Measurements from ENCODE around the gene PRR36. TPM values are rescaled to one million over a fixed set of nuclear protein-coding genes. Genes with fewer than 3 reads are reported as not detected.

Gene PRR36
- total RNA-seq, 1 donor = not detected

- no peak overlapping the region for H2AFZ ChIP-seq (ENCODE audit: low read length)
- H3K27ac ChIP-seq (ENCODE audit: low read depth, low read length) = no peak overlapping the region
- no peaks in the 10 kb centered on the region for H3K36me3 ChIP-seq (ENCODE audit: insufficient read depth, low read length)
- TF ChIP-seq, protein P1, sequence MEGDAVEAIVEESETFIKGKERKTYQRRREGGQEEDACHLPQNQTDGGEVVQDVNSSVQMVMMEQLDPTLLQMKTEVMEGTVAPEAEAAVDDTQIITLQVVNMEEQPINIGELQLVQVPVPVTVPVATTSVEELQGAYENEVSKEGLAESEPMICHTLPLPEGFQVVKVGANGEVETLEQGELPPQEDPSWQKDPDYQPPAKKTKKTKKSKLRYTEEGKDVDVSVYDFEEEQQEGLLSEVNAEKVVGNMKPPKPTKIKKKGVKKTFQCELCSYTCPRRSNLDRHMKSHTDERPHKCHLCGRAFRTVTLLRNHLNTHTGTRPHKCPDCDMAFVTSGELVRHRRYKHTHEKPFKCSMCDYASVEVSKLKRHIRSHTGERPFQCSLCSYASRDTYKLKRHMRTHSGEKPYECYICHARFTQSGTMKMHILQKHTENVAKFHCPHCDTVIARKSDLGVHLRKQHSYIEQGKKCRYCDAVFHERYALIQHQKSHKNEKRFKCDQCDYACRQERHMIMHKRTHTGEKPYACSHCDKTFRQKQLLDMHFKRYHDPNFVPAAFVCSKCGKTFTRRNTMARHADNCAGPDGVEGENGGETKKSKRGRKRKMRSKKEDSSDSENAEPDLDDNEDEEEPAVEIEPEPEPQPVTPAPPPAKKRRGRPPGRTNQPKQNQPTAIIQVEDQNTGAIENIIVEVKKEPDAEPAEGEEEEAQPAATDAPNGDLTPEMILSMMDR (IDR thresholded peaks at IDR 0.05; ENCODE audit: extremely low read depth, low read depth, low read length) = no peak
- no peak overlapping the region for H3K4me2 ChIP-seq (ENCODE audit: insufficient read depth, low read length)
- H3K27me3 ChIP-seq (ENCODE audit: insufficient read depth, low read length) = no peaks in the 10 kb centered on the region
- peak; percentile 88 for DNase-seq (ENCODE audit: insufficient read length, low spot score, missing footprints)
- no peak overlapping the region for H3K4me3 ChIP-seq (ENCODE audit: insufficient read depth, low read length)
- H4K20me1 ChIP-seq (ENCODE audit: insufficient read depth, low read length) = peaks cover 9% of the 10 kb centered on the region
- H3K4me1 ChIP-seq (ENCODE audit: insufficient read depth, low read length) = no peaks in the 10 kb centered on the region
- H3K9me3 ChIP-seq (ENCODE audit: low read depth, low read length) = no peaks in the 10 kb centered on the region
- H3K79me2 ChIP-seq (ENCODE audit: insufficient read depth, low read length) = no peaks in the 10 kb centered on the region
These were observed 24.6 kb downstream of the PRR36 start for GRCh38 chr19:7849631-7849999.

- Histone ChIP-seq H3K4me1 (ENCODE audit: insufficient read depth, low read length) (no peaks in the 10 kb centered on the region), H3K4me2 (ENCODE audit: insufficient read depth, low read length) (no peak overlapping the region), H3K27ac (ENCODE audit: low read depth, low read length) (no peak overlapping the region), H3K4me3 (ENCODE audit: insufficient read depth, low read length) (no peak overlapping the region), H3K9me3 (ENCODE audit: low read depth, low read length) (no peaks in the 10 kb centered on the region), H2AFZ (ENCODE audit: low read length) (no peak overlapping the region), H3K36me3 (ENCODE audit: insufficient read depth, low read length) (no peaks in the 10 kb centered on the region), H3K27me3 (ENCODE audit: insufficient read depth, low read length) (no peaks in the 10 kb centered on the region), H4K20me1 (ENCODE audit: insufficient read depth, low read length) (peaks cover 11% of the 10 kb centered on the region), H3K79me2 (ENCODE audit: insufficient read depth, low read length) (no peaks in the 10 kb centered on the region)
- DNase-seq (ENCODE audit: insufficient read length, low spot score, missing footprints) = peak; percentile 60
- TF ChIP-seq, protein P1 (IDR thresholded peaks at IDR 0.05; ENCODE audit: extremely low read depth, low read depth, low read length) = no peak
These were observed 25.3 kb downstream of the PRR36 start for GRCh38 chr19:7848779-7849457.

DNA sequence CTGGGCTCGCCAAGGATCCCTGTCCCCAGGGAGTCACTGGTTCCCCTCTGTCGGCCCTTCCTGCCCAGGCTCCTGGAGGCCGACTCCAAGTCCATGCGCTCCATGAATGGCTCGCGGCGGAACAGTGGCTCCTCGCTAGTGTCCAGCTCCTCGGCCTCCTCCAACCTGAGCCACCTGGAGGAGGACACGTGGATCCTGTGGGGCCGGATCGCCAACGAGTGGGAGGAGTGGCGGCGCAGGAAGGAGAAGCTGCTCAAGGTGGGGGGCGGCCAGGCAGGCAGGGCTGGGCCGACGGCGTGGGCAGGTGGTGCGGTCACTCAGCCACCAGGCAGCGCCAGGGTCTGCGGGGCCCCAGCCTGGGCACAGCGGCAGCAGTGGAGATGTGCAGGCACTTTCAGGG lies 26.5 kb downstream of the PRR36 start:
- H3K4me3 ChIP-seq (ENCODE audit: insufficient read depth, low read length) = no peak overlapping the region
- H3K79me2 ChIP-seq (ENCODE audit: insufficient read depth, low read length) = peaks cover 6% of the 10 kb centered on the region
- no peaks in the 10 kb centered on the region for H3K27me3 ChIP-seq (ENCODE audit: insufficient read depth, low read length)
- TF ChIP-seq, protein P1 (IDR thresholded peaks at IDR 0.05; ENCODE audit: extremely low read depth, low read depth, low read length) = no peak
- peak; percentile 58 for DNase-seq (ENCODE audit: insufficient read length, low spot score, missing footprints)
- no peaks in the 10 kb centered on the region for H3K36me3 ChIP-seq (ENCODE audit: insufficient read depth, low read length)
- H3K27ac ChIP-seq (ENCODE audit: low read depth, low read length) = no peak overlapping the region
- no peak overlapping the region for H3K4me2 ChIP-seq (ENCODE audit: insufficient read depth, low read length)
- H2AFZ ChIP-seq (ENCODE audit: low read length) = no peak overlapping the region
- H3K4me1 ChIP-seq (ENCODE audit: insufficient read depth, low read length) = no peaks in the 10 kb centered on the region
- peaks cover 20% of the 10 kb centered on the region for H4K20me1 ChIP-seq (ENCODE audit: insufficient read depth, low read length)
- H3K9me3 ChIP-seq (ENCODE audit: low read depth, low read length) = no peaks in the 10 kb centered on the region

GRCh38 chr19:7846155-7846646 lies 28.0 kb downstream of the PRR36 start:
- Histone ChIP-seq H3K4me3 (ENCODE audit: insufficient read depth, low read length) (no peak overlapping the region), H3K27ac (ENCODE audit: low read depth, low read length) (no peak overlapping the region), H3K4me1 (ENCODE audit: insufficient read depth, low read length) (no peaks in the 10 kb centered on the region), H3K9me3 (ENCODE audit: low read depth, low read length) (no peaks in the 10 kb centered on the region), H4K20me1 (ENCODE audit: insufficient read depth, low read length) (peaks cover 20% of the 10 kb centered on the region), H3K36me3 (ENCODE audit: insufficient read depth, low read length) (no peaks in the 10 kb centered on the region), H3K79me2 (ENCODE audit: insufficient read depth, low read length) (peaks cover 12% of the 10 kb centered on the region), H3K4me2 (ENCODE audit: insufficient read depth, low read length) (no peak overlapping the region), H3K27me3 (ENCODE audit: insufficient read depth, low read length) (no peaks in the 10 kb centered on the region), H2AFZ (ENCODE audit: low read length) (no peak overlapping the region)
- DNase-seq (ENCODE audit: insufficient read length, low spot score, missing footprints) = peak; percentile 42
- TF ChIP-seq, protein P1 (IDR thresholded peaks at IDR 0.05; ENCODE audit: extremely low read depth, low read depth, low read length) = no peak
